Measurements from ENCODE around the gene SORCS2.

- TF ChIP-seq CTCF (tag by site-specific recombination; IDR thresholded peaks at IDR 0.05) = no peak
- TF ChIP-seq ZNF501 (tag by site-specific recombination; IDR thresholded peaks at IDR 0.05) = no peak
- TF ChIP-seq GFI1B (tag by site-specific recombination; IDR thresholded peaks at IDR 0.05) = no peak
- no peak for TF ChIP-seq MYNN (tag by site-specific recombination; IDR thresholded peaks at IDR 0.05; ENCODE audit: borderline replicate concordance)
- no peak for TF ChIP-seq AEBP2 (tag by site-specific recombination; IDR thresholded peaks at IDR 0.05; ENCODE audit: borderline replicate concordance)
- no peak for TF ChIP-seq ZIC2 (tag by site-specific recombination; IDR thresholded peaks at IDR 0.05)
- TF ChIP-seq ZNF274 (IDR thresholded peaks at IDR 0.05; ENCODE audit: low read length) = no peak
- no peak for TF ChIP-seq ZNF274 (tag by site-specific recombination; IDR thresholded peaks at IDR 0.05; ENCODE audit: borderline replicate concordance)
- TF ChIP-seq KLF1 (tag by site-specific recombination; IDR thresholded peaks at IDR 0.05) = no peak
- no peak for TF ChIP-seq REST (tag by site-specific recombination; IDR thresholded peaks at IDR 0.05)
- no peak for TF ChIP-seq ZBTB10 (tag by site-specific recombination; IDR thresholded peaks at IDR 0.05)
- TF ChIP-seq PRDM2 (tag by site-specific recombination; IDR thresholded peaks at IDR 0.05; ENCODE audit: borderline replicate concordance) = no peak
- TF ChIP-seq ZNF174 (tag by site-specific recombination; IDR thresholded peaks at IDR 0.05) = no peak
- no peak for TF ChIP-seq ZNF639 (tag by site-specific recombination; IDR thresholded peaks at IDR 0.05)
These were observed 59.7 kb downstream of the SORCS2 start for GRCh38 chr4:7252051-7252450.

Measured in HEK293 (cell line).